Amniotic stem cell (primary cell): Measurements from ENCODE around the gene FAT4.
A peak's percentile ranks its signal among the peaks of the same experiment; 100 is the strongest.

Source experiments
- DNase-seq: peaks from one replicate; lab custom pipeline; 2025; lab: John Stamatoyannopoulos, UW

The FAT4 gene

DNA sequence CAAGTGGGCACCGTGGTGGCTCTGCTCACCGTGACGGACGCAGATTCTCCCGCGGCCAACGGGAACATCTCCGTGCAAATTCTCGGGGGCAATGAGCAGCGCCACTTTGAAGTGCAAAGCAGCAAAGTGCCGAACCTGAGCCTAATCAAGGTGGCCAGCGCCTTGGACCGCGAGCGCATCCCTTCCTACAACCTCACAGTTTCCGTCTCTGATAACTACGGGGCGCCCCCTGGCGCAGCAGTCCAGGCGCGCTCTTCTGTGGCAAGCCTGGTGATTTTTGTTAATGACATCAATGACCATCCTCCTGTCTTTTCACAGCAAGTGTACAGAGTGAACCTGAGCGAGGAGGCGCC lies 2.7 kb downstream of the FAT4 start:
- peak; percentile 53 for DNase-seq

DNA sequence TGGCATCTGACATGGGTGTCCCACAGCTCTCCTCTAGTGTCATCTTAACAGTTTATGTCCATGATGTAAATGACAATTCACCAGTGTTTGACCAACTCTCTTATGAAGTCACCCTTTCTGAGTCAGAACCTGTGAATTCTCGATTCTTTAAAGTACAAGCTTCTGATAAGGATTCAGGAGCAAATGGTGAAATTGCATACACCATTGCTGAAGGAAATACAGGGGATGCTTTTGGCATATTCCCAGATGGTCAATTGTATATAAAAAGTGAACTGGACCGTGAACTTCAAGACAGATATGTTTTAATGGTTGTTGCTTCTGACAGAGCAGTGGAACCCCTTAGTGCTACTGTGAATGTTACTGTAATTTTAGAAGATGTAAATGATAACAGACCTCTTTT lies 4.6 kb downstream of the FAT4 start:
- DNase-seq: no peak

DNA sequence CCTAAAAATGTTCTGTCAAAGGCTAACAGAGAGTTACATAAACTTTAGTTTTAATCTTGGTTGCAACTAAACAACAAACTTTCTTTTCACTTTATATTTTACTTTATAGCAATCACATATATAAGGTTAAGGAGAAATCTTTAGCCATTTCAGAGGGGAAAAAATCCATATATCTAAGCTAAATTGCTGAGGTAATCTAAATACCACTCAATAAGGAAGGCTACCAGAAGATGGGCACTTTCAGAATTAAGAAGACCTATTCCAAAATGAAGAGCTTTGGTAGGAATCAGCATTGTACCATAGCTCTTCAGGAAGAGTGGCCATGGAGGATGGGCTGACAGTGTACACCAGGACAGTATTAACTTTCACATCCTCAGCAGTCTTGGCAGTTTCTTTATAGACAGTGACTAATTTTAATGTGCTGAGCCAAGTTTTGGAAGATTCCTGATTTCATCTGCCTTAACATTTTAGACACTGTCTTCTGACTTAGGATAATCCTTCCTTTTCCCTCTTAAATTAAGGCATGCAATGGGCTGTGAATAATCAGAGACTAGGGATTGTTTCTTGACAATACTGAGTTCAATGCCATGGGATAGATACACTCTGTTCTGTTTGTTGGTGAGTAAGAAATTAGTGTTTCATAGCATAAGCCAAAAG lies 7.1 kb downstream of the FAT4 start:
- DNase-seq: no peak

GRCh38 chr4:125322366-125322730 lies 7.6 kb downstream of the FAT4 start:
- no peak for DNase-seq

DNA sequence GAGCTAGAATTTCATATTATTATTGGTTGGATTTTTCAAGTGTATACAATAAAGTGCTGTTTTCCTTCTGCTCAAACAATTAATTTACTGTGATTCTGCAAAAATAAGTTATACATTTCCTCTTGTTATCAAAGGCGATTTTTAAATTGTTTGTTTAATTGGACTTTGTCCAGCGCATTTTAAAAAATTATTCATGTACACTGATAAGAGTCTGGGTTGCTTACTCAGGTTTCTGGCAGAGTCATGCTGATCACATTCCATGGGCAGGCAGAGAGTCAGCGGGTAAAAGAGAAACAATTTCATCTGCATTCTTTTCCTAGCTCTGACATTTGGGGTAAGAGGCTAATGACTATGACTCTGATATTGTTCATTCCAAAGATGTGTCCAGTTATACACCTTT lies 8.9 kb downstream of the FAT4 start:
- peak; percentile 54 for DNase-seq

GRCh38 chr4:125325733-125326132 lies 11.0 kb downstream of the FAT4 start:
- DNase-seq: no peak

- no peak for DNase-seq
Observed at GRCh38 chr4:125331116-125331515, 16.4 kb downstream of the FAT4 start.

DNA sequence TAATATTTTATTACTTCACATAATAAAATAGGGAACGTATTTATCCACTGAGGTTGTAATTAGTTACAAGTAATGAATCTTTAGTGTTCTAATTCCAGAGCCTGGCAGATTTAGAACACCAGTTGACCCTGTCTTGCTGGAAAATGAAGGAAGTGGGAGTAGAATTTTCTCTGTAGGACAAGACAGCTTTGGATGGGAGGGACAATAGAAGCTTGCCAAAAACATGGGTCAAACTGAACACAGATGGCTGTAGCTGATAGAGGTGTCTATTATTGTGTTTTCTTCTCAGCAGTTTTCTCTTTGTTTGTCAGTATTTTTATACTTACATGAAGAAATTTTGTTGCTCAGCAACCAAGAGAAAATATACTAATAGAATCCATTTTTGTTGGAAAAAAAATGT lies 20.2 kb downstream of the FAT4 start:
- no peak for DNase-seq

DNA sequence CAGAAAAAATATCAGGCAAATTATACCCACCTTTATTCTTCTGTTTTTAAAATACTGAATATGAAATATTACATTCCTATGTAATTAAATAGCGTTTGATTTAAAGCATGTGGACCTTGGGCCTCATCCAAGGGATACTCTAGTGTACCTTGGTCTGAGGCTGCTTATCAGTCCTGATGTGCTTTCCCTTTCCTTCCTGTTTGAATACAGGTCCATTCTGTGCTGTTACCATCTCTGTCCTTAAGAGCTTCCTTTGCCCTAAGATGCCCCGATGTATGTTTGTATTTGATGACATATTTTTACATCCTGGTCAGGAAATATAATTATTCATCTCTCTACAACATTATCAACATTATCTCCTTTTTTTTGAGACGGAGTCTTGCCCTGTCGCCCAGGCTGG lies 24.1 kb downstream of the FAT4 start:
- DNase-seq: no peak

DNA sequence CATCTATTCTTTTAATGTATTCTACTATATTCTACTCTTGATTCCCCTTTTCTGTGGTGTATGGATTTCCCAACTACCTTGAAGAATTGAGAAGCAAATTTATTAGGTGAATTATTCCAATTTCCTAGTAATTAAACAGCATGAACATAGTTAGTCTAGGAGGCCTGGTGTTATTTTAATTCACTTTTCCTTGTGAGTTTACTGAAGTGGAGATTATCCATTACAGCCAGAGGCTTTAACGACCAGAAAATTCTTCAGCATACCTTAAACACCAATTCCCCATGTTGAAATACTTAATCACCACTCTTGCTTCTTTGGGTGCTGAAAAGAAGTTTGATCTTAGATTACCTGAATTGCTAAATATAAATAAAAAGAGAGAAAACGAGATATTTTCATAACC lies 29.4 kb downstream of the FAT4 start:
- DNase-seq: no peak

GRCh38 chr4:125346616-125347015 lies 31.9 kb downstream of the FAT4 start:
- no peak for DNase-seq

DNA sequence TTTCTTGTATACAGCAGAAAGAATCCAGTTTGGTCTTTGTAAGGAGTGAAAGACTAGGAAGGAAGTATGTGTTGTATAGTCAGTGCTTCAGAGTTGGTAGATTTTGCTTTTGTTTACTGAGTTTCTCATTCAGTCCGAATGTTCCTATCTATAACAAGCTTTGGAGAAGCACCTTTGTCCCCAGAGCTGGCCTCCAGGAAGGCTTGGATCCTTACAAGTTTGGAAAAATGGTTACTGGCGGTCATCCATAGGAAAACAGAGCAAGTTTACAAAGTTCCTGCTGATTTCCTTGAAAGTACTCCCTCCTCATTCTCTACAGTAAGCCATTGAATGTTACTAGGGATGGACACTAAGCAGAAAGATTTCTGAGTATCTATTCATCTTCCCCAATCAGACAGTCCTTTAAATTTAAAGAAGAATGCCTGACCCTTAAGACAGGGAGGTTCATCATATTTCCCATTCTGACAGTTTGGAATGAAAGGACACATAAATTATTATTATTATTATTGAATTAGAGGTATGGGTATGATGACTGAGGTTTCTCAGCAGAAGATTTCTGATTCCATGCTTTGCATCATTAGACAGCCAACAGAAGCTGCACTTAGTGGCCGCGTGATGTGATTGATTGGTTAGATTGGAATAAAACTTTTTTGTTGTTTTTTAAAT lies 35.8 kb downstream of the FAT4 start:
- no peak for DNase-seq

DNA sequence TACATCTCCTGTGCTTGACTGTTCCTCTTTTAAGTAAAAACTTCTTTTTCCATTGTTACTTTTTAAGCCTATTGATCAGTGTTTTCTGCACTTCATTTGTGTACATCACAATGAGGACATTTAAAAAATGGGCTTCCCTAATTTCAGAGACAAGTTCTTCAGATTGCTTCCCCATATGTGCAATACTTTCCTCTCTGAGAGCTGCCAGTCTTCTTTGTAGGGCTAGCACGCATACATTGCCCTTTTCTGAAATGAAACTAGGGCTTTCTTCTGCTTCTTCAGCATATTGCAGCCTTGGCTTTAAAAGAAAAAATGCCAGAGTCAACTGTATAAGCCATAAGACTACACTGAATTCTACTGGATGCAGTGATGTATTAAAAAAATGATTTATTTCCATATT lies 37.8 kb downstream of the FAT4 start:
- no peak for DNase-seq

- no peak for DNase-seq
Observed at GRCh38 chr4:125353131-125353530, 38.4 kb downstream of the FAT4 start.

GRCh38 chr4:125355791-125356190 lies 41.0 kb downstream of the FAT4 start:
- DNase-seq: no peak

DNA sequence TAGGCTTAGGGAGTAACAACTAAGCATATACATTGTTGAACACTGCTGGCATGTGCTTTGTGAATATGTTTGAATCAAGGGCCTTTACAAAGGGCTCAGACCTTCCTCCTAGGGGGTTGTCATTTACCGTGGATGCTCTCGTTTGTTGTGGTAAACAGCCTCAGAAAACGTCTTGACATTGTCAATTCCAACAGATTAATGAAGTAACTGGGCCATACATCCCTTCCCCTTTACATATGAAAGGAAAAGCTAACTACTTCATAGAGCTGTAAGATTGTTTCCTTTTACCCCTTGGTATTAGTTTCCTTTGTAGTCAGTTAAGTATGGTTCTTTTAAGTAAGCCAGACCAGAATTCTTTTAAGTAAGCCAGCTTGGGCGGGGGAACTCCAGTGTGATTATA lies 42.9 kb downstream of the FAT4 start:
- DNase-seq: no peak

GRCh38 chr4:125358453-125358852 lies 43.7 kb downstream of the FAT4 start:
- DNase-seq: no peak

DNA sequence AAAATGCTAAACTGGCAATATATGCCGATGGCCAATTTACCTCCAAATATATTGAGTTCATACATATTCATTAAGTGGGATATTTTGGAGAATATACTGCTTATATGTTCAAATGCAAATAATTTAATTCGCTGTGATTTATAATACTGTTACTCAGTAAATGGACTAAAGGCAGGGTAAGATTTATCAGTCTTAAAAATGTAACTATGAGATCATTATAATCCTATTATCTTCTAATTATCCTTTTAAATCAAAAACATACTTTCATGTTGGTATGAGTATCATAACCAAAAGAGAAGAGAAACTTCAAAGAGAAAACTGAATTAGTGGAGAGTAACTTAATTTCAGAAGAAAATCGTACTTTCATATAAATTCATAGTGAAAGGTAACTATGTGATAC lies 44.6 kb downstream of the FAT4 start:
- DNase-seq: no peak

GRCh38 chr4:125359960-125360634 lies 45.3 kb downstream of the FAT4 start:
- no peak for DNase-seq

- no peak for DNase-seq
Observed at GRCh38 chr4:125360727-125361126, 46.0 kb downstream of the FAT4 start.
